Hematopoietic multipotent progenitor cell treated with erythropoietin and hydrocortisone succinate and interleukin-3 and kit ligand, for 15 days (in vitro differentiated cells): ENCODE data around the gene ZSCAN9.

ENCODE experiments used
- DNase-seq: peaks from one replicate; pipeline ENCODE4 v3.0.0-alpha.2; 2015; ENCODE audit warnings: low spot score

The ZSCAN9 gene

GRCh38 chr6:28225056-28225834, at the start of gene ZSCAN9:
ZSCAN9 (plus strand) TSS chr6:28225275; CDS start chr6:28227085, 1,810 bp downstream.
- DNase-seq = peak; percentile 36

GRCh38 chr6:28176373-28176772, 48.7 kb upstream of the ZSCAN9 start:
- DNase-seq = no peak

- no peak for DNase-seq
These were observed 42.8 kb upstream of the ZSCAN9 start for GRCh38 chr6:28182255-28182654.

GRCh38 chr6:28188111-28188979, 36.7 kb upstream of the ZSCAN9 start:
- DNase-seq = no peak

- no peak for DNase-seq
These were observed 25.1 kb upstream of the ZSCAN9 start for GRCh38 chr6:28200020-28200419.

GRCh38 chr6:28203201-28203600, 21.9 kb upstream of the ZSCAN9 start:
- no peak for DNase-seq

- DNase-seq = no peak
These were observed 19.2 kb upstream of the ZSCAN9 start for GRCh38 chr6:28205879-28206278.

- DNase-seq = no peak
These were observed 18.5 kb upstream of the ZSCAN9 start for GRCh38 chr6:28206527-28206926.

- DNase-seq = no peak
These were observed 18.1 kb upstream of the ZSCAN9 start for GRCh38 chr6:28206928-28207509.

GRCh38 chr6:28207510-28208110, 17.5 kb upstream of the ZSCAN9 start:
- DNase-seq = no peak

- no peak for DNase-seq
These were observed 16.9 kb upstream of the ZSCAN9 start for GRCh38 chr6:28208111-28208659.

- no peak for DNase-seq
These were observed 15.1 kb upstream of the ZSCAN9 start for GRCh38 chr6:28209753-28210535.

GRCh38 chr6:28211840-28212509, 13.1 kb upstream of the ZSCAN9 start:
- DNase-seq = no peak

- peak; percentile 40 for DNase-seq
These were observed 12.4 kb upstream of the ZSCAN9 start for GRCh38 chr6:28212510-28213212.

- no peak for DNase-seq
These were observed 11.9 kb upstream of the ZSCAN9 start for GRCh38 chr6:28213213-28213523.

GRCh38 chr6:28215425-28215824, 9.7 kb upstream of the ZSCAN9 start:
- DNase-seq = no peak

- no peak for DNase-seq
These were observed 7.2 kb upstream of the ZSCAN9 start for GRCh38 chr6:28217890-28218289.

GRCh38 chr6:28218312-28219248, 6.5 kb upstream of the ZSCAN9 start:
- peak; percentile 74 for DNase-seq
